Motor neuron (in vitro differentiated cells): ENCODE measurements around the gene DGKI. TPM values are rescaled to one million over a fixed set of nuclear protein-coding genes. Genes with fewer than 3 reads are reported as not detected.

Experiments
- ATAC-seq, 8 experiments: fragments of 200-7000 bp; cut with Tn5 transposase; replicated peaks in 6 of 8; 2 replicates each; pipeline ENCODE4 v1.8.0; 2021; ENCODE audit warnings: mild to moderate bottlenecking in 8 of 8, moderate library complexity in 8 of 8
- H3K27ac ChIP-seq, 2 donors: fragments of 250-450 bp; sonication (Bioruptor Pico); 2 replicates each; pipeline ENCODE4 v1.9.0; 2021; ENCODE audit warnings: antibody characterized with exemption in 2 of 2, mild to moderate bottlenecking in 2 of 2, moderate library complexity in 1 of 2
- H3K4me1 ChIP-seq, 2 donors: fragments of 250-450 bp; sonication (Bioruptor Pico); replicated peaks in 1 of 2; 2 replicates each; pipeline ENCODE4 v1.6.1; 2021; ENCODE audit warnings: antibody characterized with exemption in 2 of 2, mild to moderate bottlenecking in 2 of 2, moderate library complexity in 1 of 2
- H3K4me3 ChIP-seq, 5 donors: fragments of 250-450 bp; sonication (Bioruptor Pico); 2 replicates each; pipeline ENCODE4 v1.9.0; 2021; ENCODE audit warnings: antibody characterized with exemption in 5 of 5, mild to moderate bottlenecking in 5 of 5, moderate library complexity in 4 of 5
- whole genome bisulfite sequencing, 10 experiments: fragments of 450-650 bp; shearing (Covaris generic); methylation state at CpG; one replicate each; pipeline ENCODE4 v1.0.0; 2022; 5-methylcytosine and 5-hydroxymethylcytosine counted together
- in situ Hi-C, 9 experiments: fragments of 400-800 bp; cut with MboI; loops; one replicate each; pipeline ENCODE4 v1.15.0; 2021; ENCODE audit warnings: low sequenced_read_pairs in 9 of 9, low pct_unique_long_range_greater_than_20kb in 2 of 9; ENCODE audit not compliant: unreplicated experiment in 9 of 9
- total RNA-seq, 8 experiments: library from RNA; unstranded; fragments of 300-600 nt; gene quantifications; 2 replicates each; pipeline versions ENCODE4 v1.2.3 to v1.2.4, GENCODE V29; 2022

DGKI gene
- total RNA-seq, 8 experiments from 2014 or later, result 0.27 to 30.3 (median 10.4) TPM

- ATAC-seq, result peak in 2 of 8 experiments; percentile 91 to 96
- 0 to 100% (median 83%) methylated on average over 1 to 3 of the region's 3 CpGs for WGBS, 10 experiments
- no peak overlapping the region for H3K4me3 ChIP-seq
- no peak overlapping the region for H3K27ac ChIP-seq
- no peaks in the 10 kb centered on the region for H3K4me1 ChIP-seq
- in situ Hi-C loops, result no loop called here
Measured at GRCh38 chr7:137539111-137539715, 307.6 kb downstream of the DGKI start.

GRCh38 chr7:137538361-137538762, 308.4 kb downstream of the DGKI start:
- ATAC-seq, result peak in 2 of 8 experiments; percentile 7 to 38
- WGBS, 10 experiments, result 11 to 100% (median 85%) methylated on average over 1 to 4 of the region's 4 CpGs
- Histone ChIP-seq H3K4me1 (no peaks in the 10 kb centered on the region), H3K27ac (no peak overlapping the region), H3K4me3 (no peak overlapping the region)
- in situ Hi-C loops, result no loop called here

GRCh38 chr7:137535579-137535978, 311.2 kb downstream of the DGKI start:
- H3K4me1 ChIP-seq, result no peaks in the 10 kb centered on the region
- WGBS, 10 experiments, result 69 to 100% (median 85%) methylated on average over 2 to 6 of the region's 6 CpGs; no CpG with 5 or more reads in 1 of the 10 experiments
- no peak overlapping the region for H3K27ac ChIP-seq
- H3K4me3 ChIP-seq, result no peak overlapping the region
- ATAC-seq, result no peak
- in situ Hi-C loops, result no loop called here

- H3K4me3 ChIP-seq, result no peak overlapping the region
- H3K4me1 ChIP-seq, result no peaks in the 10 kb centered on the region
- no peak for ATAC-seq
- in situ Hi-C loops, result no loop called here
- 73 to 100% (median 90%) methylated on average over 1 to 4 of the region's 4 CpGs; no CpG with 5 or more reads in 2 of the 10 experiments for WGBS, 10 experiments
- no peak overlapping the region for H3K27ac ChIP-seq
Measured at GRCh38 chr7:137531671-137532070, 315.1 kb downstream of the DGKI start.

GRCh38 chr7:137527634-137528033, 319.1 kb downstream of the DGKI start:
- no peak overlapping the region for H3K27ac ChIP-seq
- no peak for ATAC-seq
- no peak overlapping the region for H3K4me3 ChIP-seq
- WGBS, 10 experiments, result 0 to 100% (median 60%) methylated on average over 1 to 2 of the region's 2 CpGs
- in situ Hi-C loops, result no loop called here
- no peaks in the 10 kb centered on the region for H3K4me1 ChIP-seq

GRCh38 chr7:137523171-137523570, 323.6 kb downstream of the DGKI start:
- ATAC-seq, result no peak
- Histone ChIP-seq H3K27ac (no peak overlapping the region), H3K4me1 (no peaks in the 10 kb centered on the region), H3K4me3 (no peak overlapping the region)
- in situ Hi-C loops, result no loop called here

GRCh38 chr7:137521451-137521850, 325.3 kb downstream of the DGKI start:
- ATAC-seq, result no peak
- in situ Hi-C loops, result no loop called here

GRCh38 chr7:137519947-137520346, 326.8 kb downstream of the DGKI start:
- 43 to 100% (median 88%) methylated on average over 1 of the region's 1 CpG; no CpG with 5 or more reads in 3 of the 10 experiments for WGBS, 10 experiments
- Histone ChIP-seq H3K4me3 (no peak overlapping the region), H3K27ac (no peak overlapping the region), H3K4me1 (no peaks in the 10 kb centered on the region)
- in situ Hi-C loops, result no loop called here
- no peak for ATAC-seq

More at GRCh38 chr7:137521451-137521850, 325.3 kb downstream of the DGKI start:
- Histone ChIP-seq H3K4me1 (no peaks in the 10 kb centered on the region), H3K4me3 (no peak overlapping the region), H3K27ac (no peak overlapping the region)
- 75 to 97% (median 81%) methylated on average over 2 to 5 of the region's 5 CpGs; no CpG with 5 or more reads in 3 of the 10 experiments for WGBS, 10 experiments

- Histone ChIP-seq H3K27ac (no peak overlapping the region), H3K4me1 (no peaks in the 10 kb centered on the region), H3K4me3 (no peak overlapping the region)
- ATAC-seq, result no peak
- in situ Hi-C loops, result no loop called here
- WGBS, 10 experiments, result 14 to 93% (median 52%) methylated on average over 3 to 4 of the region's 4 CpGs; no CpG with 5 or more reads in 3 of the 10 experiments
Measured at GRCh38 chr7:137519181-137519691, 327.5 kb downstream of the DGKI start.

- in situ Hi-C loops, result no loop called here
- Histone ChIP-seq H3K27ac (no peak overlapping the region), H3K4me1 (no peaks in the 10 kb centered on the region), H3K4me3 (no peak overlapping the region)
- 40 to 75% (median 55%) methylated on average over 1 to 2 of the region's 2 CpGs; no CpG with 5 or more reads in 4 of the 10 experiments for WGBS, 10 experiments
- no peak for ATAC-seq
Measured at GRCh38 chr7:137513091-137513490, 333.7 kb downstream of the DGKI start.

GRCh38 chr7:137507096-137507495, 339.7 kb downstream of the DGKI start:
- Histone ChIP-seq H3K27ac (no peak overlapping the region), H3K4me3 (no peak overlapping the region), H3K4me1 (no peaks in the 10 kb centered on the region)
- in situ Hi-C loops, result no loop called here
- WGBS, 10 experiments, result 0 to 100% (median 79%) methylated on average over 1 to 2 of the region's 2 CpGs; no CpG with 5 or more reads in 1 of the 10 experiments
- no peak for ATAC-seq

GRCh38 chr7:137506031-137506430, 340.7 kb downstream of the DGKI start:
- 34 to 100% (median 71%) methylated on average over 1 to 3 of the region's 3 CpGs for WGBS, 10 experiments
- in situ Hi-C loops, result no loop called here
- Histone ChIP-seq H3K4me1 (no peaks in the 10 kb centered on the region), H3K27ac (no peak overlapping the region), H3K4me3 (no peak overlapping the region)
- ATAC-seq, result no peak

- no peaks in the 10 kb centered on the region for H3K4me1 ChIP-seq
- in situ Hi-C loops, result no loop called here
- ATAC-seq, result peak in 1 of 8 experiments; percentile 58
- H3K4me3 ChIP-seq, result no peak overlapping the region
- WGBS, 10 experiments, result 0 to 100% (median 76%) methylated on average over 1 to 2 of the region's 2 CpGs; no CpG with 5 or more reads in 2 of the 10 experiments
- no peak overlapping the region for H3K27ac ChIP-seq
Measured at GRCh38 chr7:137501562-137501961, 345.2 kb downstream of the DGKI start.

GRCh38 chr7:137492889-137493288, 353.9 kb downstream of the DGKI start:
- H3K27ac ChIP-seq, result no peak overlapping the region
- in situ Hi-C loops, result no loop called here
- H3K4me3 ChIP-seq, result no peak overlapping the region
- no peaks in the 10 kb centered on the region for H3K4me1 ChIP-seq
- no peak for ATAC-seq
- 100% methylated on average over 1 to 3 of the region's 6 CpGs; no CpG with 5 or more reads in 8 of the 10 experiments for WGBS, 10 experiments
